HepG2 (cell line): ENCODE data around the gene COL9A2. TPM values are rescaled to one million over a fixed set of nuclear protein-coding genes. Genes with fewer than 3 reads are reported as not detected.
A peak's percentile ranks its signal among the peaks of the same experiment; 100 is the strongest.

ENCODE experiments used
- ATAC-seq: fragments of 200-7000 bp; cut with Tn5 transposase; 3 replicates; pipeline ENCODE4 v1.9.1; 2020; ENCODE audit warnings: mild to moderate bottlenecking, moderate library complexity
- BruUV-seq: library from RNA; stranded (reverse); fragments of 400-500 nt; replicated peaks from 2 replicates; lab custom pipeline; 2021; lab: Mats Ljungman, UMichigan
- CTCF ChIA-PET: fragments of 300-600 bp; formaldehyde crosslinking; extraction: SDS; loops from one replicate; lab custom pipeline; 2021; ENCODE audit warnings: low total read pairs, inconsistent platforms, low intra/inter-chr PET ratio; lab: Yijun Ruan, JAX
- POLR2A ChIA-PET: fragments of 350-600 bp; sonication (Branson Sonifier 250); formaldehyde crosslinking; loops from one replicate; lab custom pipeline; 2020; ENCODE audit warnings: antibody characterized with exemption, inconsistent platforms; lab: Yijun Ruan, JAX
- DNase-seq: peaks from one replicate; pipeline ENCODE4 v3.0.0-alpha.2; 2015; ENCODE audit warnings: low spot score
- FAIRE-seq: peaks from 3 replicates; lab custom pipeline; 2011; peaks lifted over from hg19 to GRCh38; lab: Jason Lieb, UNC
- H2AFZ ChIP-seq: one replicate; pipeline ENCODE4 v1.6.1; 2011; ENCODE audit warnings: low read length, inconsistent platforms
- H3K27ac ChIP-seq: fragments of 300-600 bp; 3 replicates; pipeline ENCODE4 v1.8.0; 2011; ENCODE audit warnings: mixed run types, mild to moderate bottlenecking, mixed read lengths, low read length, inconsistent platforms; ENCODE audit not compliant: insufficient read depth; ENCODE audit errors: extremely low read length
- H3K27me3 ChIP-seq, 2 experiments: fragments of 200-600 bp in 1 of 2; 2 replicates in 1 of 2; 3 replicates in 1 of 2; pipeline versions ENCODE4 v1.6.0 to v1.8.0; 2011; ENCODE audit warnings: low read length in 2 of 2, mild to moderate bottlenecking in 2 of 2, moderate library complexity in 2 of 2, inconsistent platforms in 1 of 2; ENCODE audit not compliant: insufficient read depth in 2 of 2, control insufficient read depth in 1 of 2
- H3K36me3 ChIP-seq, 2 experiments: fragments of 200-600 bp in 1 of 2; replicated peaks in 1 of 2; 2 replicates in 1 of 2; 3 replicates in 1 of 2; pipeline versions ENCODE4 v1.5.1 to v1.8.0; 2011; ENCODE audit warnings: low read length in 2 of 2, inconsistent platforms in 1 of 2; ENCODE audit not compliant: insufficient read depth in 2 of 2, control insufficient read depth in 1 of 2
- H3K4me1 ChIP-seq: 2 replicates; pipeline ENCODE4 v1.5.1; 2012; ENCODE audit warnings: low read length, inconsistent platforms; ENCODE audit not compliant: insufficient read depth
- H3K4me2 ChIP-seq: 2 replicates; pipeline ENCODE4 v1.6.0; 2011; ENCODE audit warnings: low read depth, low read length, inconsistent platforms
- H3K4me3 ChIP-seq, 3 experiments: fragments of 200-600 bp in 1 of 3; sonication (generic), shearing (Covaris generic) in 1 of 3; replicated peaks in 1 of 3; 2 replicates each; pipeline ENCODE4 v1.5.1; 2011 to 2016; ENCODE audit warnings: low read length in 3 of 3, inconsistent platforms in 2 of 3, low read depth in 2 of 3, mild to moderate bottlenecking in 2 of 3, control low read depth in 1 of 3, mixed read lengths in 1 of 3; ENCODE audit not compliant: insufficient read depth in 1 of 3
- H3K79me2 ChIP-seq: one replicate; pipeline ENCODE4 v1.6.1; 2011; ENCODE audit warnings: low read length, inconsistent platforms; ENCODE audit not compliant: insufficient read depth
- H3K9ac ChIP-seq: 2 replicates; pipeline ENCODE4 v1.6.0; 2011; ENCODE audit warnings: mild to moderate bottlenecking, low read depth, low read length, inconsistent platforms; ENCODE audit not compliant: insufficient read depth
- H3K9me3 ChIP-seq: 2 replicates; pipeline ENCODE4 v1.5.1; 2012; ENCODE audit warnings: mild to moderate bottlenecking, low read length
- H4K20me1 ChIP-seq: 2 replicates; pipeline ENCODE4 v1.6.0; 2011; ENCODE audit warnings: inconsistent platforms, mild to moderate bottlenecking, low read length, moderate library complexity; ENCODE audit not compliant: insufficient read depth
- AHDC1 ChIP-seq: sonication (generic); formaldehyde crosslinking; IDR thresholded peaks from 2 replicates; pipeline ENCODE4 v1.5.1; 2020; ENCODE audit warnings: mild to moderate bottlenecking, missing genetic modification reagents, borderline replicate concordance
- FOXK2 ChIP-seq: fragments of 450-650 bp; IDR thresholded peaks from 2 replicates; pipeline ENCODE4 v1.6.1; 2016
- MZF1 ChIP-seq: sonication (generic); formaldehyde crosslinking; IDR thresholded peaks from 2 replicates; pipeline ENCODE4 v1.8.1; 2023; ENCODE audit warnings: mild to moderate bottlenecking, missing genetic modification reagents, borderline replicate concordance
- RFX5 ChIP-seq: IDR thresholded peaks from 2 replicates; pipeline ENCODE4 v1.6.1; 2011; ENCODE audit warnings: low read depth, low read length, improper control_type of control experiment
- SMAD9 ChIP-seq: sonication (generic); formaldehyde crosslinking; IDR thresholded peaks from 2 replicates; pipeline ENCODE4 v1.5.1; 2020; ENCODE audit warnings: mild to moderate bottlenecking, missing genetic modification reagents
- TBP ChIP-seq: sonication (generic); formaldehyde crosslinking; IDR thresholded peaks from 2 replicates; pipeline ENCODE4 v1.5.0; 2020; ENCODE audit warnings: missing genetic modification reagents
- ZBTB44 ChIP-seq: sonication (generic); formaldehyde crosslinking; IDR thresholded peaks from 2 replicates; pipeline ENCODE4 v1.4.0; 2020; ENCODE audit warnings: missing genetic modification reagents
- ZC3H13 ChIP-seq: sonication (generic); formaldehyde crosslinking; IDR thresholded peaks from 2 replicates; pipeline ENCODE4 v1.8.1; 2023; ENCODE audit warnings: mild to moderate bottlenecking, missing genetic modification reagents, moderate library complexity
- ZNF160 ChIP-seq: sonication (generic); formaldehyde crosslinking; IDR thresholded peaks from 2 replicates; pipeline ENCODE4 v1.8.0; 2022; ENCODE audit warnings: mild to moderate bottlenecking, inconsistent platforms, missing genetic modification reagents
- ZNF615 ChIP-seq: sonication (generic); formaldehyde crosslinking; IDR thresholded peaks from 2 replicates; pipeline ENCODE4 v1.5.0; 2020; ENCODE audit warnings: mild to moderate bottlenecking, missing genetic modification reagents, borderline replicate concordance
- ZNF781 ChIP-seq: sonication (generic); formaldehyde crosslinking; IDR thresholded peaks from 2 replicates; pipeline ENCODE4 v1.5.1; 2020; ENCODE audit warnings: borderline replicate concordance, mild to moderate bottlenecking, missing genetic modification reagents; ENCODE audit errors: not compliant biosample characterization
- ZNF891 ChIP-seq: sonication (generic); formaldehyde crosslinking; IDR thresholded peaks from 2 replicates; pipeline ENCODE4 v1.5.0; 2020; ENCODE audit warnings: mild to moderate bottlenecking, missing genetic modification reagents
- WGBS: methylation state at CpG from one replicate; pipeline ENCODE4 v1.1.6; 2017; ENCODE audit warnings: low lambda C conversion rate; 5-methylcytosine and 5-hydroxymethylcytosine counted together
- in situ Hi-C: cut with HindIII; loops from 2 replicates; pipeline ENCODE4 v1.10.0; 2017; ENCODE audit warnings: low pct_unique_long_range_greater_than_20kb; ENCODE audit not compliant: extremely low pct_ligation_motif_present
- intact Hi-C: fragments of 100-400 bp; cut with micrococcal nuclease; formaldehyde crosslinking; loops from one replicate; pipeline ENCODE4 v1.10.0; 2022; ENCODE audit not compliant: unreplicated experiment
- polyA plus RNA-seq, 8 experiments: library from polyadenylated mRNA; depleted of rRNA in 3 of 8; stranded (reverse) in 7 of 8; unstranded in 1 of 8; fragments of >200 nt; fragmentation: Illumina TruSeq in 4 of 8; extraction: Trizol in 4 of 8; gene quantifications; 2 replicates each; pipeline versions ENCODE4 v1.2.1 to v1.2.3, GENCODE V29; 2011 to 2016; ENCODE audit warnings: low read depth in 4 of 8, missing spikeins in 1 of 8, mixed read lengths in 1 of 8; ENCODE audit not compliant: insufficient read depth in 1 of 8
- total RNA-seq, 5 experiments: library from RNA; depleted of rRNA; stranded (reverse); fragments of >200 nt; fragmentation: Illumina TruSeq; extraction: Trizol; gene quantifications; 2 replicates each; pipeline ENCODE4 v1.2.3, GENCODE V29; 2016; ENCODE audit warnings: low read depth in 1 of 5

The COL9A2 gene
- total and polyA plus RNA-seq, 2 of the 13 experiments (the other 11 are each of a cell fraction or from before 2014, with no cell fraction given) = 20.2 to 26.9 TPM

- H3K4me3 ChIP-seq = peak within 1 kb of the TSS; percentile 92 to 99 (median 97)
- peak within 1 kb of the TSS; percentile 98 for H3K27ac ChIP-seq
- TF ChIP-seq RFX5 = no peak
- peak; percentile 72; the same call in 1 of the 2 replicates for TF ChIP-seq ZC3H13
- TF ChIP-seq ZBTB44 (CRISPR knock-in tag) = peak; percentile 7; the same call in 1 of the 2 replicates
- peak; percentile 90 for TF ChIP-seq ZNF891 (CRISPR knock-in tag)
- TF ChIP-seq SMAD9 (CRISPR knock-in tag) = 0 out of 2 replicates have a peak, but pooled peaks have one; percentile 20
- no peak for TF ChIP-seq TBP
- peak; percentile 92; the same call in 1 of the 2 replicates for TF ChIP-seq ZNF615 (CRISPR knock-in tag)
- peak; percentile 70 for TF ChIP-seq ZNF781
- peak; percentile 42; the same call in 1 of the 2 replicates for TF ChIP-seq FOXK2
- TF ChIP-seq AHDC1 (CRISPR knock-in tag) = peak; percentile 62; the same call in 1 of the 2 replicates
- no peak; the same call in 1 of the 2 replicates for TF ChIP-seq MZF1 (CRISPR knock-in tag)
- TF ChIP-seq ZNF160 (CRISPR knock-in tag) = peak; percentile 57
Measured at GRCh38 chr1:40257688-40258444, 59.2 kb downstream of the COL9A2 start, which contains the start of gene ZMPSTE24. Gene ZMPSTE24, plus strand, starts transcription at chr1:40258236. Its CDS starts 36 bp downstream, at chr1:40258272.

More at GRCh38 chr1:40257688-40258444, 59.2 kb downstream of the COL9A2 start, which contains the start of gene ZMPSTE24:
- in situ Hi-C loops = no loop called here
- intact Hi-C loops = loop anchor here (5.0 to 10.0 kb wide), 2 partner anchors 57 to 96 kb away; partner anchors contain the start of genes COL9A2 and RLF
- ATAC-seq = peak; percentile 98
- Histone ChIP-seq H3K36me3 (peaks cover 3 to 21% of the 10 kb centered on the region in 2 experiments; a peak in 4 of 5 replicates), H3K4me1 (peaks cover 17% of the 10 kb centered on the region), H3K4me2 (peak within 1 kb of the TSS; percentile 79), H3K27me3 (no peaks in the 10 kb centered on the region; a peak in 1 of 5 replicates), H3K79me2 (peaks cover 41% of the 10 kb centered on the region), H3K9ac (peak within 1 kb of the TSS; percentile 99), H3K9me3 (no peaks in the 10 kb centered on the region), H4K20me1 (no peaks in the 10 kb centered on the region), H2AFZ (peak within 1 kb of the TSS; percentile 97)
- 0% methylated on average over 28 of the region's 48 CpGs for WGBS
- FAIRE-seq = peak; percentile 83
- ChIA-PET CTCF (no interaction called here), POLR2A (interaction anchor here (0.7 to 1.6 kb wide), 8 partner anchors 9 to 218 kb away, joined by 3 to 13 read pairs (median 5); partner anchors contain the start of genes CAP1, COL9A2, SMAP2 and TMCO2)
- peak; percentile 95 for DNase-seq
- BruUV-seq = no TSS peak
